ENCODE data around the gene HS3ST3A1.

HS3ST3A1 gene

GRCh38 chr17:13597723-13598347 is 3.9 kb downstream of the HS3ST3A1 start:
- no peak for DNase-seq

GRCh38 chr17:13596241-13596923 is 5.3 kb downstream of the HS3ST3A1 start:
- no peak for DNase-seq

- DNase-seq = no peak
These were observed 6.2 kb downstream of the HS3ST3A1 start for GRCh38 chr17:13595599-13595899.

GRCh38 chr17:13594762-13595598 is 6.7 kb downstream of the HS3ST3A1 start:
- DNase-seq = no peak

- no peak for DNase-seq
These were observed 7.4 kb downstream of the HS3ST3A1 start for GRCh38 chr17:13594310-13594709.

- no peak for DNase-seq
These were observed 8.0 kb downstream of the HS3ST3A1 start for GRCh38 chr17:13593757-13594156.

GRCh38 chr17:13593021-13593751 is 8.5 kb downstream of the HS3ST3A1 start:
- no peak for DNase-seq

- no peak for DNase-seq
These were observed 9.3 kb downstream of the HS3ST3A1 start for GRCh38 chr17:13592427-13592826.

- DNase-seq = no peak
These were observed 11.3 kb downstream of the HS3ST3A1 start for GRCh38 chr17:13590441-13590840.

GRCh38 chr17:13589658-13590057 is 12.1 kb downstream of the HS3ST3A1 start:
- DNase-seq = no peak

GRCh38 chr17:13587487-13588338 is 14.0 kb downstream of the HS3ST3A1 start:
- DNase-seq = no peak

- no peak for DNase-seq
These were observed 17.0 kb downstream of the HS3ST3A1 start for GRCh38 chr17:13584701-13585080.

GRCh38 chr17:13583996-13584700 is 17.6 kb downstream of the HS3ST3A1 start:
- DNase-seq = no peak

- no peak for DNase-seq
These were observed 18.8 kb downstream of the HS3ST3A1 start for GRCh38 chr17:13582776-13583547.

- DNase-seq = no peak
These were observed 19.8 kb downstream of the HS3ST3A1 start for GRCh38 chr17:13581925-13582324.

GRCh38 chr17:13580790-13581189 is 20.9 kb downstream of the HS3ST3A1 start:
- DNase-seq = no peak

GRCh38 chr17:13576661-13577526 is 24.8 kb downstream of the HS3ST3A1 start:
- no peak for DNase-seq

- no peak for DNase-seq
These were observed 25.8 kb downstream of the HS3ST3A1 start for GRCh38 chr17:13575922-13576419.

GRCh38 chr17:13575466-13575865 is 26.3 kb downstream of the HS3ST3A1 start:
- DNase-seq = no peak

- no peak for DNase-seq
These were observed 29.1 kb downstream of the HS3ST3A1 start for GRCh38 chr17:13572581-13572980.

Data from NCI-H2081 treated with DMSO at 0.1 percent for 48 hours (cell line).